ENCODE data around the gene SLC17A2.

Gene SLC17A2

GRCh38 chr6:25878721-25879322, 51.7 kb downstream of the SLC17A2 start:
- DNase-seq: no peak

GRCh38 chr6:25875926-25876602, 54.4 kb downstream of the SLC17A2 start:
- no peak for DNase-seq

- no peak for DNase-seq
Observed at GRCh38 chr6:25875563-25875905, 55.0 kb downstream of the SLC17A2 start.

GRCh38 chr6:25874822-25875562, 55.5 kb downstream of the SLC17A2 start:
- no peak for DNase-seq

- no peak for DNase-seq
Observed at GRCh38 chr6:25874118-25874517, 56.4 kb downstream of the SLC17A2 start, which contains the start of gene SLC17A3. SLC17A3 (minus strand) TSS chr6:25874243; CDS start chr6:25868387, 5,856 bp downstream.

- DNase-seq: no peak
Observed at GRCh38 chr6:25872814-25873213, 57.7 kb downstream of the SLC17A2 start.

- DNase-seq: no peak
Observed at GRCh38 chr6:25869840-25870239, 60.7 kb downstream of the SLC17A2 start.

GRCh38 chr6:25868436-25869183, 61.9 kb downstream of the SLC17A2 start:
- DNase-seq: no peak

GRCh38 chr6:25866011-25866410, 64.5 kb downstream of the SLC17A2 start:
- DNase-seq: no peak

GRCh38 chr6:25863360-25863759, 67.1 kb downstream of the SLC17A2 start:
- no peak for DNase-seq
